ENCODE results near the gene ACBD4. TPM values are rescaled to one million over a fixed set of nuclear protein-coding genes. Genes with fewer than 3 reads are reported as not detected.

ACBD4 gene
- total and polyA plus RNA-seq, 2 of the 13 experiments (the other 11 are each of a cell fraction or from before 2014, with no cell fraction given) = 16.1 to 26.9 TPM

- TF ChIP-seq, protein P1, sequence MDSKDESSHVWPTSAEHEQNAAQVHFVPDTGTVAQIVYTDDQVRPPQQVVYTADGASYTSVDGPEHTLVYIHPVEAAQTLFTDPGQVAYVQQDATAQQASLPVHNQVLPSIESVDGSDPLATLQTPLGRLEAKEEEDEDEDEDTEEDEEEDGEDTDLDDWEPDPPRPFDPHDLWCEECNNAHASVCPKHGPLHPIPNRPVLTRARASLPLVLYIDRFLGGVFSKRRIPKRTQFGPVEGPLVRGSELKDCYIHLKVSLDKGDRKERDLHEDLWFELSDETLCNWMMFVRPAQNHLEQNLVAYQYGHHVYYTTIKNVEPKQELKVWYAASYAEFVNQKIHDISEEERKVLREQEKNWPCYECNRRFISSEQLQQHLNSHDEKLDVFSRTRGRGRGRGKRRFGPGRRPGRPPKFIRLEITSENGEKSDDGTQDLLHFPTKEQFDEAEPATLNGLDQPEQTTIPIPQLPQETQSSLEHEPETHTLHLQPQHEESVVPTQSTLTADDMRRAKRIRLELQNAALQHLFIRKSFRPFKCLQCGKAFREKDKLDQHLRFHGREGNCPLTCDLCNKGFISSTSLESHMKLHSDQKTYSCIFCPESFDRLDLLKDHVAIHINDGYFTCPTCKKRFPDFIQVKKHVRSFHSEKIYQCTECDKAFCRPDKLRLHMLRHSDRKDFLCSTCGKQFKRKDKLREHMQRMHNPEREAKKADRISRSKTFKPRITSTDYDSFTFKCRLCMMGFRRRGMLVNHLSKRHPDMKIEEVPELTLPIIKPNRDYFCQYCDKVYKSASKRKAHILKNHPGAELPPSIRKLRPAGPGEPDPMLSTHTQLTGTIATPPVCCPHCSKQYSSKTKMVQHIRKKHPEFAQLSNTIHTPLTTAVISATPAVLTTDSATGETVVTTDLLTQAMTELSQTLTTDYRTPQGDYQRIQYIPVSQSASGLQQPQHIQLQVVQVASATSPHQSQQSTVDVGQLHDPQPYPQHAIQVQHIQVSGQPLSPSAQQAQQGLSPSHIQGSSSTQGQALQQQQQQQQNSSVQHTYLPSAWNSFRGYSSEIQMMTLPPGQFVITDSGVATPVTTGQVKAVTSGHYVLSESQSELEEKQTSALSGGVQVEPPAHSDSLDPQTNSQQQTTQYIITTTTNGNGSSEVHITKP (CRISPR knock-in tag; IDR thresholded peaks at IDR 0.05; ENCODE audit: low read depth) = peak; percentile 92
- TF ChIP-seq ZNF746 (CRISPR knock-in tag; IDR thresholded peaks at IDR 0.05) = 0 out of 2 replicates have a peak, but pooled peaks have one; percentile 48
- TF ChIP-seq ZSCAN5A (CRISPR knock-in tag; IDR thresholded peaks at IDR 0.05; ENCODE audit: borderline replicate concordance) = peak; percentile 58; the same call in 1 of the 2 replicates
- TF ChIP-seq ZNF34 (CRISPR knock-in tag; IDR thresholded peaks at IDR 0.05; ENCODE audit: borderline replicate concordance) = 0 out of 2 replicates have a peak, but pooled peaks have one; percentile 53
- TF ChIP-seq ZNF709 (CRISPR knock-in tag; IDR thresholded peaks at IDR 0.05) = peak; percentile 97
- TF ChIP-seq, protein P2, sequence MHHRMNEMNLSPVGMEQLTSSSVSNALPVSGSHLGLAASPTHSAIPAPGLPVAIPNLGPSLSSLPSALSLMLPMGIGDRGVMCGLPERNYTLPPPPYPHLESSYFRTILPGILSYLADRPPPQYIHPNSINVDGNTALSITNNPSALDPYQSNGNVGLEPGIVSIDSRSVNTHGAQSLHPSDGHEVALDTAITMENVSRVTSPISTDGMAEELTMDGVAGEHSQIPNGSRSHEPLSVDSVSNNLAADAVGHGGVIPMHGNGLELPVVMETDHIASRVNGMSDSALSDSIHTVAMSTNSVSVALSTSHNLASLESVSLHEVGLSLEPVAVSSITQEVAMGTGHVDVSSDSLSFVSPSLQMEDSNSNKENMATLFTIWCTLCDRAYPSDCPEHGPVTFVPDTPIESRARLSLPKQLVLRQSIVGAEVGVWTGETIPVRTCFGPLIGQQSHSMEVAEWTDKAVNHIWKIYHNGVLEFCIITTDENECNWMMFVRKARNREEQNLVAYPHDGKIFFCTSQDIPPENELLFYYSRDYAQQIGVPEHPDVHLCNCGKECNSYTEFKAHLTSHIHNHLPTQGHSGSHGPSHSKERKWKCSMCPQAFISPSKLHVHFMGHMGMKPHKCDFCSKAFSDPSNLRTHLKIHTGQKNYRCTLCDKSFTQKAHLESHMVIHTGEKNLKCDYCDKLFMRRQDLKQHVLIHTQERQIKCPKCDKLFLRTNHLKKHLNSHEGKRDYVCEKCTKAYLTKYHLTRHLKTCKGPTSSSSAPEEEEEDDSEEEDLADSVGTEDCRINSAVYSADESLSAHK (CRISPR knock-in tag; IDR thresholded peaks at IDR 0.05; ENCODE audit: borderline replicate concordance) = no peak
- 0 out of 2 replicates have a peak, but pooled peaks have one; percentile 45 for TF ChIP-seq TOPORS (CRISPR knock-in tag; IDR thresholded peaks at IDR 0.05)
- TF ChIP-seq, protein P3, sequence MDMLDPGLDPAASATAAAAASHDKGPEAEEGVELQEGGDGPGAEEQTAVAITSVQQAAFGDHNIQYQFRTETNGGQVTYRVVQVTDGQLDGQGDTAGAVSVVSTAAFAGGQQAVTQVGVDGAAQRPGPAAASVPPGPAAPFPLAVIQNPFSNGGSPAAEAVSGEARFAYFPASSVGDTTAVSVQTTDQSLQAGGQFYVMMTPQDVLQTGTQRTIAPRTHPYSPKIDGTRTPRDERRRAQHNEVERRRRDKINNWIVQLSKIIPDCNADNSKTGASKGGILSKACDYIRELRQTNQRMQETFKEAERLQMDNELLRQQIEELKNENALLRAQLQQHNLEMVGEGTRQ (IDR thresholded peaks at IDR 0.05; ENCODE audit: low read depth, low read length) = no peak
- TF ChIP-seq, protein P3 (CRISPR knock-in tag; IDR thresholded peaks at IDR 0.05; ENCODE audit: borderline replicate concordance) = peak; percentile 59; the same call in 1 of the 2 replicates
- TF ChIP-seq, protein P4, sequence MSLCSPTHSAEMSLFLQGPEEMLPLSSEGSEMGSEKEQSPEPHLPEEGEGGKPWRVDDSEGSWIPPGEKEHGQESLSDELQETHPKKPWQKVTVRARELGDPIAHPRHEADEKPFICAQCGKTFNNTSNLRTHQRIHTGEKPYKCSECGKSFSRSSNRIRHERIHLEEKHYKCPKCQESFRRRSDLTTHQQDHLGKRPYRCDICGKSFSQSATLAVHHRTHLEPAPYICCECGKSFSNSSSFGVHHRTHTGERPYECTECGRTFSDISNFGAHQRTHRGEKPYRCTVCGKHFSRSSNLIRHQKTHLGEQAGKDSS (CRISPR knock-in tag; IDR thresholded peaks at IDR 0.05; ENCODE audit: borderline replicate concordance, low read depth) = peak; percentile 79; the same call in 1 of the 2 replicates
- peak; percentile 71 for TF ChIP-seq MAZ (IDR thresholded peaks at IDR 0.05; ENCODE audit: borderline replicate concordance, low read depth, low read length)
- TF ChIP-seq MAZ (CRISPR knock-in tag; IDR thresholded peaks at IDR 0.05; ENCODE audit: low read depth) = peak; percentile 93
- TF ChIP-seq ZNF101 (CRISPR knock-in tag; IDR thresholded peaks at IDR 0.05; ENCODE audit: borderline replicate concordance, low read depth) = no peak
- peak; percentile 65; the same call in 1 of the 2 replicates for TF ChIP-seq ZNF337 (CRISPR knock-in tag; IDR thresholded peaks at IDR 0.05; ENCODE audit: borderline replicate concordance, low read depth)
- TF ChIP-seq ZNF580 (CRISPR knock-in tag; IDR thresholded peaks at IDR 0.05; ENCODE audit: borderline replicate concordance, low read depth) = peak; percentile 99
These were observed at the start of gene ACBD4 (continued) for GRCh38 chr17:45135192-45135977.
